ENCODE results near the gene DGKG. TPM values are rescaled to one million over a fixed set of nuclear protein-coding genes. Genes with fewer than 3 reads are reported as not detected.

Gene DGKG
- total and polyA plus RNA-seq, 12 donors = 7.2 to 75.7 (median 41.4) TPM

- no peak for ATAC-seq
- intact Hi-C loops (cut with DNase I) = no loop called here
These were observed 53.5 kb downstream of the DGKG start for GRCh38 chr3:186308549-186308948.

DNA sequence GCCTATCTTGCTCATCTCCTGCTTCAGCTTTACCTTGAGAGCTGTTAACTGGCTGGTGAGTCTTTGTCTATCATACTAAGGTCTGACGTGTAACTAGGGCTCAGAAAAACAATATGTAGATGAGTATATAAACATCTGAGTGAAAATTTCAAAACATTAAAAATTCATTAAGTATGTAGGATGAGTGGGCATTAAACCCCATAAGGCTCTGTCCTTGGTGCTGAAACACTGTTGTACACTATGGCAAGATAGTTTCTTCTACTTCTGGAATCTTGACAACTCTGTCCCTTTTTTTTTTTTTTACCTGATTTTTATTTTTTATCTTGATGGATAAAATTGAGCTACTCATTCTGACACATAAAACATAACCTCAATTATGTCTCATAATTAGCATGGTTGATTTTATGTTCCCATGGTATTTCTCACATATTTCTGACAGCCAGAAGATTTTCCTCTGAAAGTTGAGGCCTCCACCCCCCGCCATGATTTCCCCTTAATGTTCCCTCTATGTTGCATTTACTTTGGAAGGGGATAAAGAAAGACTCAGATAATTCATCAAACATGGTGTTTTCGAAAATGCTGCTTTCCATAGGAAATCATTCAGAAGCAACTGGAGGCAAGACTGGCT lies 54.3 kb downstream of the DGKG start:
- Histone ChIP-seq H3K4me1 (peaks cover 0 to 5% (median 0%) of the 10 kb centered on the region in 9 donors), H3K4me3 (no peak overlapping the region), H3K36me3 (peaks cover 0 to 38% (median 8%) of the 10 kb centered on the region in 9 donors), H3K27me3 (no peaks in the 10 kb centered on the region), H3K27ac (no peak overlapping the region), H3K9me3 (no peaks in the 10 kb centered on the region)
- 55 to 69% methylated on average over 3 of the region's 3 CpGs for WGBS, 2 donors
- DNase-seq = no peak
- TF ChIP-seq, protein P1, sequence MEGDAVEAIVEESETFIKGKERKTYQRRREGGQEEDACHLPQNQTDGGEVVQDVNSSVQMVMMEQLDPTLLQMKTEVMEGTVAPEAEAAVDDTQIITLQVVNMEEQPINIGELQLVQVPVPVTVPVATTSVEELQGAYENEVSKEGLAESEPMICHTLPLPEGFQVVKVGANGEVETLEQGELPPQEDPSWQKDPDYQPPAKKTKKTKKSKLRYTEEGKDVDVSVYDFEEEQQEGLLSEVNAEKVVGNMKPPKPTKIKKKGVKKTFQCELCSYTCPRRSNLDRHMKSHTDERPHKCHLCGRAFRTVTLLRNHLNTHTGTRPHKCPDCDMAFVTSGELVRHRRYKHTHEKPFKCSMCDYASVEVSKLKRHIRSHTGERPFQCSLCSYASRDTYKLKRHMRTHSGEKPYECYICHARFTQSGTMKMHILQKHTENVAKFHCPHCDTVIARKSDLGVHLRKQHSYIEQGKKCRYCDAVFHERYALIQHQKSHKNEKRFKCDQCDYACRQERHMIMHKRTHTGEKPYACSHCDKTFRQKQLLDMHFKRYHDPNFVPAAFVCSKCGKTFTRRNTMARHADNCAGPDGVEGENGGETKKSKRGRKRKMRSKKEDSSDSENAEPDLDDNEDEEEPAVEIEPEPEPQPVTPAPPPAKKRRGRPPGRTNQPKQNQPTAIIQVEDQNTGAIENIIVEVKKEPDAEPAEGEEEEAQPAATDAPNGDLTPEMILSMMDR (IDR thresholded peaks at IDR 0.05) = no peak
- no peak for ATAC-seq
- intact Hi-C loops (cut with DNase I) = no loop called here

More at GRCh38 chr3:186308549-186308948, 53.5 kb downstream of the DGKG start:
- no peaks in the 10 kb centered on the region for H3K9me3 ChIP-seq
- peaks cover 0 to 31% (median 8%) of the 10 kb centered on the region in 9 donors for H3K36me3 ChIP-seq
- no peak for DNase-seq
- WGBS, 2 donors = 93 to 98% methylated on average over 1 of the region's 1 CpG
- H3K27me3 ChIP-seq = no peaks in the 10 kb centered on the region
- TF ChIP-seq, protein P1 (IDR thresholded peaks at IDR 0.05) = no peak
- H3K4me1 ChIP-seq = peaks cover 0 to 6% (median 0%) of the 10 kb centered on the region in 9 donors
- H3K4me3 ChIP-seq = no peak overlapping the region
- H3K27ac ChIP-seq = no peak overlapping the region

DNA sequence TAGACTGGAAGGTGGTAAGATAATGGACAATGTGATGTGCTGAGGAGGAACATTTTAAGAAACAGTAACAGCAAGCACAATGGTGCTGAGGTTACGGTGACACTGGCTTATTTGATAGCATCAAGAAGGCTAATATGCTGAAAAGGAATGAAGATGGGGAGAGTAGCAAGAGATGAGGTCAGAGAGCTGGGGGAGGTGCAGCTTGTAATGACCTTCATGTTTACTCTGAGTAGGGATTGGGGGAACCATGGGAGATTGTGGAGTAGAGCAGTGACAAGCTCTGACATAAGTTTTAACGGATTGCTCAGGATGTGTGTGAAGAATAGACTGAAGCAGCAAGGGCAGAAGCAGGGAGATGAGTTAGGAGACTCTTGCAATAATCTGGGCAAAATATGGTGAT lies 56.7 kb downstream of the DGKG start:
- whole genome bisulfite sequencing, 2 donors = 67 to 68% methylated on average over 2 of the region's 2 CpGs
- ATAC-seq (no peak), DNase-seq (no peak)
- TF ChIP-seq, protein P1 (IDR thresholded peaks at IDR 0.05) = no peak
- Histone ChIP-seq H3K27me3 (no peaks in the 10 kb centered on the region), H3K4me1 (no peaks in the 10 kb centered on the region), H3K36me3 (peaks cover 0 to 39% (median 8%) of the 10 kb centered on the region in 9 donors), H3K9me3 (no peaks in the 10 kb centered on the region), H3K4me3 (no peak overlapping the region), H3K27ac (no peak overlapping the region)
- intact Hi-C loops (cut with DNase I) = no loop called here

DNA sequence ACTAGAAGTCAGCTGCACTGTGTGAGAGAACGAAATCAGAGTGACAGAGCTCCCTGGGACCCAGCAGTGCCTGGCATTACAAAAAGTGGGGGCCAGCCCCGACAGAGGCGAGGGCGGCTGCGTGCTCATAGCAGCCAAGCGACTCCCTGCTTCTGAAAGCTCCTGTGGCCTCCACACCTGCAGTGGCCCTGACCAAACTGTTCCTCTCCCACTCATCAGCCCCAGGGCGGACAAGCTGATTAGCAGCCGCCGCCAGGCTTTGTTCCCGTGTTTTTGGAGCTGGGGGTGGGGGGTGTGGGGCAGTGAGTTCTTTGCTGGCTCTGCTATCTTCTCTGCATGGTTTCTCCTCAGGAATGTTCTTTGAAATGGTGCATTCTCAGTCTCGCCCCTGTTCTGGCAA lies 58.1 kb downstream of the DGKG start:
- Histone ChIP-seq H3K9me3 (no peaks in the 10 kb centered on the region), H3K4me3 (no peak overlapping the region), H3K4me1 (no peaks in the 10 kb centered on the region), H3K36me3 (peaks cover 0 to 39% (median 8%) of the 10 kb centered on the region in 9 donors), H3K27ac (no peak overlapping the region), H3K27me3 (no peaks in the 10 kb centered on the region)
- ATAC-seq = no peak
- 27 to 34% methylated on average over 11 of the region's 11 CpGs for WGBS, 2 donors
- DNase-seq = no peak
- TF ChIP-seq, protein P1 (IDR thresholded peaks at IDR 0.05) = no peak
- intact Hi-C loops (cut with DNase I) = no loop called here

All from heart right ventricle (tissue), 16 donors.